Measurements from ENCODE around the gene AK8. TPM values are rescaled to one million over a fixed set of nuclear protein-coding genes. Genes with fewer than 3 reads are reported as not detected.

Gene AK8
- total and polyA plus RNA-seq, 9 of the 15 experiments (the other 6 are each of a cell fraction or from before 2014, with no cell fraction given), result 0.06 to 0.37 TPM; not detected in 7

DNA sequence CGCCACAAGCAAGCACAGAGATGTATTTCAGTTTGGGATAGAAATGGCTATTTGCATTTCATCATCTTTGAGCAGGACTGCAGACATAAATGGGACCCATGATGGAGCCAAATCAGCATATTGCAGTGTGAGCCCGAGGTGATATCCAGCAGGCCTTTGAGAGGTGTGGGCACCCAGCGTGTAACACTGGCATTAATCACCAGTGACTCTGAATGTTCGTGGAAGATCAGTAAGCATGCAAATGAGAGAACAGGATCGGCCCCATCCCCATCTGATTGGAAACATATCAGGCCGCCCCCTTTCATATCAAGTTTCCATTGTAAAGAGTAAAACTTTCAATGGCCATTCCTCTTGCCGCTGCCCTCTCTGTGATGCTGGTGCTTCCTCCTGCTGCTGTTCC lies 123.8 kb downstream of the AK8 start:
- WGBS (ENCODE audit: insufficient coverage, low coverage, missing lambda C conversion rate), result 1% methylated on average over 7 of the region's 7 CpGs
- ATAC-seq, result no peak
- Histone ChIP-seq H3K4me3 (no peak overlapping the region), H3K4me2 (ENCODE audit: insufficient read depth, low read length) (no peak overlapping the region), H3K4me1 (replicated peaks in 1 of 2; ENCODE audit: control insufficient read depth in 2 of 2, insufficient read depth in 2 of 2, low read length in 2 of 2) (no peaks in the 10 kb centered on the region), H3K79me2 (ENCODE audit: control insufficient read depth, insufficient read depth, low read length) (no peaks in the 10 kb centered on the region), H3K36me3 (ENCODE audit: control insufficient read depth, insufficient read depth, low read length) (no peaks in the 10 kb centered on the region), H3K9me3 (replicated peaks; ENCODE audit: control insufficient read depth, insufficient read depth, low read depth, low read length) (no peaks in the 10 kb centered on the region), H3K27ac (ENCODE audit: extremely low read depth, low read depth, low read length) (no peak overlapping the region), H2AFZ (ENCODE audit: low read depth, low read length) (no peak overlapping the region), H3K9ac (ENCODE audit: insufficient read depth in 1 of 2, low read depth in 2 of 2, low read length in 2 of 2) (no peak overlapping the region), H3K27me3 (ENCODE audit: control insufficient read depth in 2 of 2, insufficient read depth in 2 of 2, low read length in 2 of 2) (peaks cover 60 to 89% of the 10 kb centered on the region in 2 experiments), H4K20me1 (replicated peaks; ENCODE audit: control insufficient read depth, insufficient read depth, low read length) (no peaks in the 10 kb centered on the region), H3K9me1 (ENCODE audit: control insufficient read depth, insufficient read depth, low read length) (no peaks in the 10 kb centered on the region)
- ChIA-PET POLR2A (interaction anchor here (0.5 kb wide), 1 partner anchor 566 kb away, joined by 3 read pairs; no protein-coding TSS in a partner anchor), CTCF (ENCODE audit: low intra/inter-chr PET ratio) (no interaction called here)
- no peak for DNase-seq (ENCODE audit: extremely low read depth in 1 of 4, low spot score in 3 of 4)
- TF ChIP-seq FOSL1 (tag; conservative IDR thresholded peaks at IDR 0.05) (no peak), ZNF184 (CRISPR knock-in tag; IDR thresholded peaks at IDR 0.05) (no peak), ESRRA (IDR thresholded peaks at IDR 0.05; ENCODE audit: borderline replicate concordance, low read depth) (no peak), HNRNPH1 (optimal IDR thresholded peaks at IDR 0.05; ENCODE audit: low read depth, low read length) (no peak)
- TF ChIP-seq, protein P1, sequence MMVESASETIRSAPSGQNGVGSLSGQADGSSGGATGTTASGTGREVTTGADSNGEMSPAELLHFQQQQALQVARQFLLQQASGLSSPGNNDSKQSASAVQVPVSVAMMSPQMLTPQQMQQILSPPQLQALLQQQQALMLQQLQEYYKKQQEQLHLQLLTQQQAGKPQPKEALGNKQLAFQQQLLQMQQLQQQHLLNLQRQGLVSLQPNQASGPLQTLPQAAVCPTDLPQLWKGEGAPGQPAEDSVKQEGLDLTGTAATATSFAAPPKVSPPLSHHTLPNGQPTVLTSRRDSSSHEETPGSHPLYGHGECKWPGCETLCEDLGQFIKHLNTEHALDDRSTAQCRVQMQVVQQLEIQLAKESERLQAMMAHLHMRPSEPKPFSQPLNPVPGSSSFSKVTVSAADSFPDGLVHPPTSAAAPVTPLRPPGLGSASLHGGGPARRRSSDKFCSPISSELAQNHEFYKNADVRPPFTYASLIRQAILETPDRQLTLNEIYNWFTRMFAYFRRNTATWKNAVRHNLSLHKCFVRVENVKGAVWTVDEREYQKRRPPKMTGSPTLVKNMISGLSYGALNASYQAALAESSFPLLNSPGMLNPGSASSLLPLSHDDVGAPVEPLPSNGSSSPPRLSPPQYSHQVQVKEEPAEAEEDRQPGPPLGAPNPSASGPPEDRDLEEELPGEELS (CRISPR knock-in tag; IDR thresholded peaks at IDR 0.05; ENCODE audit: borderline replicate concordance), result no peak
- in situ Hi-C loops (cut with MboI), result no loop called here
- BruUV-seq (replicated peaks), result no TSS peak
- intact Hi-C loops (cut with micrococcal nuclease), result no loop called here
- no peak for FAIRE-seq

All from K562 (cell line).